ENCODE data around the gene HNF1A.

- TF ChIP-seq EP300 (IDR thresholded peaks at IDR 0.05): no peak
- no peak for TF ChIP-seq CTCF (IDR thresholded peaks at IDR 0.05)
Measured at GRCh38 chr12:121034616-121035305, 56.4 kb downstream of the HNF1A start.
